ENCODE results near the gene RYK. TPM values are rescaled to one million over a fixed set of nuclear protein-coding genes. Genes with fewer than 3 reads are reported as not detected.
A peak's percentile ranks its signal among the peaks of the same experiment; 100 is the strongest.

Gene RYK
- total RNA-seq, 1 experiment from 2014 or later = 54.2 TPM

DNA sequence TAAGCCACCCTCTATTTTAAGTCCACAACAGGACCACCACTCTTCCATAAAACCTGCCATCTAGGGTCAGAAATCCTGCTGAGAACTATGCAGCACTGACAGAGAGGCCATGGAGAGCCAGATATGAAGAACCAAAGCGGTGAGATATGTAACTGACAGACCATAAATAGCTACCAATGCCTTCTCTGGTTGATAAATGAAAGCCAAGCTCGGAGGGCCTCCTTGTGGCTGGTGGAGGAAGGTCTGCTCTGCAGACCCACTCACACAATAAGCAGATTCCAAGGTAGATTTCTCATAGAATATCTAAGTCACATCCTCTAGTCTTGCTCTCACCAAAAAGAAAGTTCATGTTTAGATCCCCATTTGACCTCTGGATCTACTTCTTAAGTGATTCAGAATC lies 38.9 kb downstream of the RYK start:
- ChIA-PET CTCF (interaction anchor here (0.6 to 4.6 kb wide), 35 partner anchors 10 to 339 kb away, joined by 3 to 84 read pairs (median 5); partner anchors contain the start of genes ANAPC13 and CEP63), POLR2A (interaction anchor here (0.5 to 0.9 kb wide), 3 partner anchors 11 to 394 kb away, joined by 3 to 7 read pairs (median 6); no protein-coding TSS in a partner anchor)
- Mint-ChIP-seq H3K4me3 (no peak overlapping the region), H3K36me3 (peaks cover 15% of the 10 kb centered on the region), H3K27me3 (ENCODE audit: low read depth) (no peaks in the 10 kb centered on the region), H3K27ac (no peak overlapping the region), H3K9me3 (no peaks in the 10 kb centered on the region), H3K4me1 (peaks cover 7% of the 10 kb centered on the region; the same call in 1 of the 2 replicates)
- DNase-seq (ENCODE audit: low spot score) (peak; percentile 55), ATAC-seq (peak; percentile 71)
- TF ChIP-seq, protein P1, sequence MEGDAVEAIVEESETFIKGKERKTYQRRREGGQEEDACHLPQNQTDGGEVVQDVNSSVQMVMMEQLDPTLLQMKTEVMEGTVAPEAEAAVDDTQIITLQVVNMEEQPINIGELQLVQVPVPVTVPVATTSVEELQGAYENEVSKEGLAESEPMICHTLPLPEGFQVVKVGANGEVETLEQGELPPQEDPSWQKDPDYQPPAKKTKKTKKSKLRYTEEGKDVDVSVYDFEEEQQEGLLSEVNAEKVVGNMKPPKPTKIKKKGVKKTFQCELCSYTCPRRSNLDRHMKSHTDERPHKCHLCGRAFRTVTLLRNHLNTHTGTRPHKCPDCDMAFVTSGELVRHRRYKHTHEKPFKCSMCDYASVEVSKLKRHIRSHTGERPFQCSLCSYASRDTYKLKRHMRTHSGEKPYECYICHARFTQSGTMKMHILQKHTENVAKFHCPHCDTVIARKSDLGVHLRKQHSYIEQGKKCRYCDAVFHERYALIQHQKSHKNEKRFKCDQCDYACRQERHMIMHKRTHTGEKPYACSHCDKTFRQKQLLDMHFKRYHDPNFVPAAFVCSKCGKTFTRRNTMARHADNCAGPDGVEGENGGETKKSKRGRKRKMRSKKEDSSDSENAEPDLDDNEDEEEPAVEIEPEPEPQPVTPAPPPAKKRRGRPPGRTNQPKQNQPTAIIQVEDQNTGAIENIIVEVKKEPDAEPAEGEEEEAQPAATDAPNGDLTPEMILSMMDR (IDR thresholded peaks at IDR 0.05) = peak; percentile 46
- TF ChIP-seq, protein P2, sequence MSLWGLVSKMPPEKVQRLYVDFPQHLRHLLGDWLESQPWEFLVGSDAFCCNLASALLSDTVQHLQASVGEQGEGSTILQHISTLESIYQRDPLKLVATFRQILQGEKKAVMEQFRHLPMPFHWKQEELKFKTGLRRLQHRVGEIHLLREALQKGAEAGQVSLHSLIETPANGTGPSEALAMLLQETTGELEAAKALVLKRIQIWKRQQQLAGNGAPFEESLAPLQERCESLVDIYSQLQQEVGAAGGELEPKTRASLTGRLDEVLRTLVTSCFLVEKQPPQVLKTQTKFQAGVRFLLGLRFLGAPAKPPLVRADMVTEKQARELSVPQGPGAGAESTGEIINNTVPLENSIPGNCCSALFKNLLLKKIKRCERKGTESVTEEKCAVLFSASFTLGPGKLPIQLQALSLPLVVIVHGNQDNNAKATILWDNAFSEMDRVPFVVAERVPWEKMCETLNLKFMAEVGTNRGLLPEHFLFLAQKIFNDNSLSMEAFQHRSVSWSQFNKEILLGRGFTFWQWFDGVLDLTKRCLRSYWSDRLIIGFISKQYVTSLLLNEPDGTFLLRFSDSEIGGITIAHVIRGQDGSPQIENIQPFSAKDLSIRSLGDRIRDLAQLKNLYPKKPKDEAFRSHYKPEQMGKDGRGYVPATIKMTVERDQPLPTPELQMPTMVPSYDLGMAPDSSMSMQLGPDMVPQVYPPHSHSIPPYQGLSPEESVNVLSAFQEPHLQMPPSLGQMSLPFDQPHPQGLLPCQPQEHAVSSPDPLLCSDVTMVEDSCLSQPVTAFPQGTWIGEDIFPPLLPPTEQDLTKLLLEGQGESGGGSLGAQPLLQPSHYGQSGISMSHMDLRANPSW (CRISPR knock-in tag; conservative IDR thresholded peaks at IDR 0.05; ENCODE audit: low read depth) = no peak
- TF ChIP-seq, protein P3, sequence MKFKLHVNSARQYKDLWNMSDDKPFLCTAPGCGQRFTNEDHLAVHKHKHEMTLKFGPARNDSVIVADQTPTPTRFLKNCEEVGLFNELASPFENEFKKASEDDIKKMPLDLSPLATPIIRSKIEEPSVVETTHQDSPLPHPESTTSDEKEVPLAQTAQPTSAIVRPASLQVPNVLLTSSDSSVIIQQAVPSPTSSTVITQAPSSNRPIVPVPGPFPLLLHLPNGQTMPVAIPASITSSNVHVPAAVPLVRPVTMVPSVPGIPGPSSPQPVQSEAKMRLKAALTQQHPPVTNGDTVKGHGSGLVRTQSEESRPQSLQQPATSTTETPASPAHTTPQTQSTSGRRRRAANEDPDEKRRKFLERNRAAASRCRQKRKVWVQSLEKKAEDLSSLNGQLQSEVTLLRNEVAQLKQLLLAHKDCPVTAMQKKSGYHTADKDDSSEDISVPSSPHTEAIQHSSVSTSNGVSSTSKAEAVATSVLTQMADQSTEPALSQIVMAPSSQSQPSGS (CRISPR knock-in tag; IDR thresholded peaks at IDR 0.05; ENCODE audit: borderline replicate concordance, low read depth) = no peak
- TF ChIP-seq, protein P4, sequence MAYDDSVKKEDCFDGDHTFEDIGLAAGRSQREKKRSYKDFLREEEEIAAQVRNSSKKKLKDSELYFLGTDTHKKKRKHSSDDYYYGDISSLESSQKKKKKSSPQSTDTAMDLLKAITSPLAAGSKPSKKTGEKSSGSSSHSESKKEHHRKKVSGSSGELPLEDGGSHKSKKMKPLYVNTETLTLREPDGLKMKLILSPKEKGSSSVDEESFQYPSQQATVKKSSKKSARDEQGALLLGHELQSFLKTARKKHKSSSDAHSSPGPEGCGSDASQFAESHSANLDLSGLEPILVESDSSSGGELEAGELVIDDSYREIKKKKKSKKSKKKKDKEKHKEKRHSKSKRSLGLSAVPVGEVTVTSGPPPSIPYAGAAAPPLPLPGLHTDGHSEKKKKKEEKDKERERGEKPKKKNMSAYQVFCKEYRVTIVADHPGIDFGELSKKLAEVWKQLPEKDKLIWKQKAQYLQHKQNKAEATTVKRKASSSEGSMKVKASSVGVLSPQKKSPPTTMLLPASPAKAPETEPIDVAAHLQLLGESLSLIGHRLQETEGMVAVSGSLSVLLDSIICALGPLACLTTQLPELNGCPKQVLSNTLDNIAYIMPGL (CRISPR knock-in tag; IDR thresholded peaks at IDR 0.05) = no peak
- TF ChIP-seq SOX15 (CRISPR knock-in tag; IDR thresholded peaks at IDR 0.05) = no peak
- TF ChIP-seq, protein P5, sequence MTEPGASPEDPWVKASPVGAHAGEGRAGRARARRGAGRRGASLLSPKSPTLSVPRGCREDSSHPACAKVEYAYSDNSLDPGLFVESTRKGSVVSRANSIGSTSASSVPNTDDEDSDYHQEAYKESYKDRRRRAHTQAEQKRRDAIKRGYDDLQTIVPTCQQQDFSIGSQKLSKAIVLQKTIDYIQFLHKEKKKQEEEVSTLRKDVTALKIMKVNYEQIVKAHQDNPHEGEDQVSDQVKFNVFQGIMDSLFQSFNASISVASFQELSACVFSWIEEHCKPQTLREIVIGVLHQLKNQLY (CRISPR knock-in tag; IDR thresholded peaks at IDR 0.05) = no peak
- TF ChIP-seq ZNF138 (CRISPR knock-in tag; conservative IDR thresholded peaks at IDR 0.05) = no peak
- TF ChIP-seq, protein P6, sequence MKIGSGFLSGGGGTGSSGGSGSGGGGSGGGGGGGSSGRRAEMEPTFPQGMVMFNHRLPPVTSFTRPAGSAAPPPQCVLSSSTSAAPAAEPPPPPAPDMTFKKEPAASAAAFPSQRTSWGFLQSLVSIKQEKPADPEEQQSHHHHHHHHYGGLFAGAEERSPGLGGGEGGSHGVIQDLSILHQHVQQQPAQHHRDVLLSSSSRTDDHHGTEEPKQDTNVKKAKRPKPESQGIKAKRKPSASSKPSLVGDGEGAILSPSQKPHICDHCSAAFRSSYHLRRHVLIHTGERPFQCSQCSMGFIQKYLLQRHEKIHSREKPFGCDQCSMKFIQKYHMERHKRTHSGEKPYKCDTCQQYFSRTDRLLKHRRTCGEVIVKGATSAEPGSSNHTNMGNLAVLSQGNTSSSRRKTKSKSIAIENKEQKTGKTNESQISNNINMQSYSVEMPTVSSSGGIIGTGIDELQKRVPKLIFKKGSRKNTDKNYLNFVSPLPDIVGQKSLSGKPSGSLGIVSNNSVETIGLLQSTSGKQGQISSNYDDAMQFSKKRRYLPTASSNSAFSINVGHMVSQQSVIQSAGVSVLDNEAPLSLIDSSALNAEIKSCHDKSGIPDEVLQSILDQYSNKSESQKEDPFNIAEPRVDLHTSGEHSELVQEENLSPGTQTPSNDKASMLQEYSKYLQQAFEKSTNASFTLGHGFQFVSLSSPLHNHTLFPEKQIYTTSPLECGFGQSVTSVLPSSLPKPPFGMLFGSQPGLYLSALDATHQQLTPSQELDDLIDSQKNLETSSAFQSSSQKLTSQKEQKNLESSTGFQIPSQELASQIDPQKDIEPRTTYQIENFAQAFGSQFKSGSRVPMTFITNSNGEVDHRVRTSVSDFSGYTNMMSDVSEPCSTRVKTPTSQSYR (CRISPR knock-in tag; IDR thresholded peaks at IDR 0.05) = no peak
- TF ChIP-seq TCF7 (CRISPR knock-in tag; IDR thresholded peaks at IDR 0.05; ENCODE audit: low read depth) = no peak

DNA sequence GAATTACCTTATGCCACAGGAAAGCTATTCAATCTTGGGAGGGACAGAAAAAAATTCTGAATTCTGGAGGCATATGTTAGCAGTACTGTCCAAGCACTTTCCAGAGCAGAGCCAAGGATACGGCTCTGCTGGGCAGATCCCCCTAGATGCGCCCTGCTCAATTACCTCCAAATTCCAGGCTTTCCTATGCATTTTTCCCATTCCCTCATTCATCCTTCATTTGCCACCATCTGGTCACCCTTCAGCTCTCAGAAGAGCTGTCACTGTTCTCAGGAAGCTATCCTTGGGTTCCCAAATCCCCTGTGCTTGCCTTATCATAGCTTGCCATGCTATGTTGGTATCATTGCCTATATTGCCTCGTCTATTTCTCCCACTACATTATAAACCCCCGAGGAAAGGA lies 45.2 kb downstream of the RYK start:
- H3K36me3 Mint-ChIP-seq = peaks cover 29% of the 10 kb centered on the region
- ChIA-PET POLR2A (no interaction called here), CTCF (no interaction called here)
- peaks cover 8% of the 10 kb centered on the region for H3K4me1 Mint-ChIP-seq
- H3K27me3 Mint-ChIP-seq (ENCODE audit: low read depth) = no peaks in the 10 kb centered on the region
- no peak overlapping the region for H3K4me3 Mint-ChIP-seq
- peaks cover 9% of the 10 kb centered on the region for H3K9me3 Mint-ChIP-seq
- H3K27ac Mint-ChIP-seq = no peak overlapping the region
- DNase-seq (ENCODE audit: low spot score) (no peak), ATAC-seq (no peak)
- TF ChIP-seq, protein P7, sequence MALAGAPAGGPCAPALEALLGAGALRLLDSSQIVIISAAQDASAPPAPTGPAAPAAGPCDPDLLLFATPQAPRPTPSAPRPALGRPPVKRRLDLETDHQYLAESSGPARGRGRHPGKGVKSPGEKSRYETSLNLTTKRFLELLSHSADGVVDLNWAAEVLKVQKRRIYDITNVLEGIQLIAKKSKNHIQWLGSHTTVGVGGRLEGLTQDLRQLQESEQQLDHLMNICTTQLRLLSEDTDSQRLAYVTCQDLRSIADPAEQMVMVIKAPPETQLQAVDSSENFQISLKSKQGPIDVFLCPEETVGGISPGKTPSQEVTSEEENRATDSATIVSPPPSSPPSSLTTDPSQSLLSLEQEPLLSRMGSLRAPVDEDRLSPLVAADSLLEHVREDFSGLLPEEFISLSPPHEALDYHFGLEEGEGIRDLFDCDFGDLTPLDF (CRISPR knock-in tag; IDR thresholded peaks at IDR 0.05) = no peak
- TF ChIP-seq, protein P8, sequence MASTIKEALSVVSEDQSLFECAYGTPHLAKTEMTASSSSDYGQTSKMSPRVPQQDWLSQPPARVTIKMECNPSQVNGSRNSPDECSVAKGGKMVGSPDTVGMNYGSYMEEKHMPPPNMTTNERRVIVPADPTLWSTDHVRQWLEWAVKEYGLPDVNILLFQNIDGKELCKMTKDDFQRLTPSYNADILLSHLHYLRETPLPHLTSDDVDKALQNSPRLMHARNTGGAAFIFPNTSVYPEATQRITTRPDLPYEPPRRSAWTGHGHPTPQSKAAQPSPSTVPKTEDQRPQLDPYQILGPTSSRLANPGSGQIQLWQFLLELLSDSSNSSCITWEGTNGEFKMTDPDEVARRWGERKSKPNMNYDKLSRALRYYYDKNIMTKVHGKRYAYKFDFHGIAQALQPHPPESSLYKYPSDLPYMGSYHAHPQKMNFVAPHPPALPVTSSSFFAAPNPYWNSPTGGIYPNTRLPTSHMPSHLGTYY (CRISPR knock-in tag; IDR thresholded peaks at IDR 0.05) = no peak
- TF ChIP-seq CREM (CRISPR knock-in tag; IDR thresholded peaks at IDR 0.05) = no peak
- TF ChIP-seq TP53 (CRISPR knock-in tag; IDR thresholded peaks at IDR 0.05) = no peak
- no peak for TF ChIP-seq FOXP1 (CRISPR knock-in tag; IDR thresholded peaks at IDR 0.05; ENCODE audit: borderline replicate concordance)
- TF ChIP-seq ELF4 (CRISPR knock-in tag; IDR thresholded peaks at IDR 0.05; ENCODE audit: low read depth) = no peak
- no peak for TF ChIP-seq SMAD4 (CRISPR knock-in tag; IDR thresholded peaks at IDR 0.05)
- TF ChIP-seq, protein P9, sequence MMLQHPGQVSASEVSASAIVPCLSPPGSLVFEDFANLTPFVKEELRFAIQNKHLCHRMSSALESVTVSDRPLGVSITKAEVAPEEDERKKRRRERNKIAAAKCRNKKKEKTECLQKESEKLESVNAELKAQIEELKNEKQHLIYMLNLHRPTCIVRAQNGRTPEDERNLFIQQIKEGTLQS (CRISPR knock-in tag; conservative IDR thresholded peaks at IDR 0.05) = no peak
- no peak for TF ChIP-seq GABPB1 (CRISPR knock-in tag; IDR thresholded peaks at IDR 0.05)
- no peak for TF ChIP-seq KAT7 (CRISPR knock-in tag; IDR thresholded peaks at IDR 0.05; ENCODE audit: borderline replicate concordance)
